Smooth muscle cell (in vitro differentiated cells): ENCODE measurements around the gene AFF3. TPM values are rescaled to one million over a fixed set of nuclear protein-coding genes. Genes with fewer than 3 reads are reported as not detected.

Source experiments
- DNase-seq: peaks from one replicate; lab custom pipeline; 2025; ENCODE audit not compliant: unreplicated experiment; lab: John Stamatoyannopoulos, UW
- H2AFZ ChIP-seq: fragments of 200-600 bp; sonication (generic); 2 replicates; pipeline ENCODE4 v1.6.0; 2016; ENCODE audit warnings: antibody characterized with exemption, low read depth, mild to moderate bottlenecking
- H3F3A ChIP-seq: fragments of 200-600 bp; sonication (generic); 2 replicates; pipeline ENCODE4 v1.6.0; 2017; ENCODE audit warnings: antibody characterized with exemption, low read depth
- H3K27ac ChIP-seq: fragments of 200-600 bp; sonication (generic); 2 replicates; pipeline ENCODE4 v1.5.1; 2016; ENCODE audit warnings: low read depth, mild to moderate bottlenecking
- H3K27me3 ChIP-seq: fragments of 200-600 bp; sonication (generic); 2 replicates; pipeline ENCODE4 v1.6.1; 2016; ENCODE audit warnings: low read depth, mild to moderate bottlenecking
- H3K36me3 ChIP-seq: fragments of 200-600 bp; sonication (generic); 2 replicates; pipeline ENCODE4 v1.5.1; 2016; ENCODE audit warnings: low read depth
- H3K4me1 ChIP-seq: fragments of 200-600 bp; sonication (generic); 2 replicates; pipeline ENCODE4 v1.5.1; 2016; ENCODE audit warnings: low read depth
- H3K4me2 ChIP-seq: fragments of 200-600 bp; sonication (generic); 2 replicates; pipeline ENCODE4 v1.6.0; 2016; ENCODE audit warnings: mild to moderate bottlenecking
- H3K4me3 ChIP-seq: fragments of 200-600 bp; sonication (generic); 2 replicates; pipeline ENCODE4 v1.5.1; 2016; ENCODE audit warnings: mild to moderate bottlenecking
- H3K79me2 ChIP-seq: fragments of 200-600 bp; sonication (generic); 2 replicates; pipeline ENCODE4 v1.6.0; 2016; ENCODE audit warnings: low read depth, mild to moderate bottlenecking
- H3K9ac ChIP-seq: fragments of 200-600 bp; sonication (generic); 2 replicates; pipeline ENCODE4 v1.6.0; 2016; ENCODE audit warnings: low read depth
- H3K9me3 ChIP-seq: fragments of 200-600 bp; sonication (generic); replicated peaks from 2 replicates; pipeline ENCODE4 v1.5.1; 2016; ENCODE audit warnings: low read depth
- H4K20me1 ChIP-seq: fragments of 200-600 bp; sonication (generic); 2 replicates; pipeline ENCODE4 v1.6.0; 2016; ENCODE audit warnings: low read depth
- WGBS: methylation state at CpG from one replicate; pipeline ENCODE4 v1.1.7; 2016; ENCODE audit warnings: low lambda C conversion rate; 5-methylcytosine and 5-hydroxymethylcytosine counted together
- polyA plus RNA-seq: library from polyadenylated mRNA; unstranded; fragments of >200 nt; fragmentation: Nextera tagmentation; extraction: Ambion mirVana; gene quantifications from 2 replicates; pipeline ENCODE4 v1.2.1, GENCODE V29; 2016
- total RNA-seq: library from RNA; depleted of rRNA; stranded (reverse); fragments of >200 nt; gene quantifications from 2 replicates; pipeline ENCODE4 v1.2.3, GENCODE V29; 2014
- TF ChIP-seq, protein P1 (sequence below): fragments of 200-600 bp; sonication (generic); IDR thresholded peaks from 2 replicates; pipeline ENCODE4 v1.5.1; 2017; ENCODE audit warnings: borderline replicate concordance, mild to moderate bottlenecking, antibody characterized with exemption; ENCODE audit not compliant: insufficient read depth, poor library complexity, severe bottlenecking

The AFF3 gene
- total and polyA plus RNA-seq, 2 experiments from 2014 or later: 0.27 to 0.39 TPM

DNA sequence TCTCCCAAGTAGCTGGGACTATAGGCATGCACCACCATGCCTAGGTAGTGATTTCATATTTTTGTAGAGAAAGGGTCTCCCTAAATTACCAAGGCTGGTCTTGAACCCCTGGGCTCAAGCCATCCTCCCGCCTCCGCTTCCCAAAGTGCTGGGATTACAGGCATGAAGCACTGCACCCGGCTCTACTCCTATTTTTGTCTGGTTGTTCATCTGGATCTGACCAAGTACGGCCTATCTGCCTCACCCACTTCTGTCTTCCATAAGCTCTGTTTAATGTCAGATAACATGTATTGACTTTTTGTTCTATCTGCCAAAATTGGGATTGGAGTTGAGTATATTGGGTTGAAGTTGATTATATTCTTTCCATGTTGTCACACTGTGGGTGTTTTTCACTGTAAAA lies 198.4 kb downstream of the AFF3 start:
- TF ChIP-seq, protein P1, sequence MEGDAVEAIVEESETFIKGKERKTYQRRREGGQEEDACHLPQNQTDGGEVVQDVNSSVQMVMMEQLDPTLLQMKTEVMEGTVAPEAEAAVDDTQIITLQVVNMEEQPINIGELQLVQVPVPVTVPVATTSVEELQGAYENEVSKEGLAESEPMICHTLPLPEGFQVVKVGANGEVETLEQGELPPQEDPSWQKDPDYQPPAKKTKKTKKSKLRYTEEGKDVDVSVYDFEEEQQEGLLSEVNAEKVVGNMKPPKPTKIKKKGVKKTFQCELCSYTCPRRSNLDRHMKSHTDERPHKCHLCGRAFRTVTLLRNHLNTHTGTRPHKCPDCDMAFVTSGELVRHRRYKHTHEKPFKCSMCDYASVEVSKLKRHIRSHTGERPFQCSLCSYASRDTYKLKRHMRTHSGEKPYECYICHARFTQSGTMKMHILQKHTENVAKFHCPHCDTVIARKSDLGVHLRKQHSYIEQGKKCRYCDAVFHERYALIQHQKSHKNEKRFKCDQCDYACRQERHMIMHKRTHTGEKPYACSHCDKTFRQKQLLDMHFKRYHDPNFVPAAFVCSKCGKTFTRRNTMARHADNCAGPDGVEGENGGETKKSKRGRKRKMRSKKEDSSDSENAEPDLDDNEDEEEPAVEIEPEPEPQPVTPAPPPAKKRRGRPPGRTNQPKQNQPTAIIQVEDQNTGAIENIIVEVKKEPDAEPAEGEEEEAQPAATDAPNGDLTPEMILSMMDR: no peak
- H3F3A ChIP-seq: no peaks in the 10 kb centered on the region
- WGBS: 92% methylated on average over 4 of the region's 4 CpGs

DNA sequence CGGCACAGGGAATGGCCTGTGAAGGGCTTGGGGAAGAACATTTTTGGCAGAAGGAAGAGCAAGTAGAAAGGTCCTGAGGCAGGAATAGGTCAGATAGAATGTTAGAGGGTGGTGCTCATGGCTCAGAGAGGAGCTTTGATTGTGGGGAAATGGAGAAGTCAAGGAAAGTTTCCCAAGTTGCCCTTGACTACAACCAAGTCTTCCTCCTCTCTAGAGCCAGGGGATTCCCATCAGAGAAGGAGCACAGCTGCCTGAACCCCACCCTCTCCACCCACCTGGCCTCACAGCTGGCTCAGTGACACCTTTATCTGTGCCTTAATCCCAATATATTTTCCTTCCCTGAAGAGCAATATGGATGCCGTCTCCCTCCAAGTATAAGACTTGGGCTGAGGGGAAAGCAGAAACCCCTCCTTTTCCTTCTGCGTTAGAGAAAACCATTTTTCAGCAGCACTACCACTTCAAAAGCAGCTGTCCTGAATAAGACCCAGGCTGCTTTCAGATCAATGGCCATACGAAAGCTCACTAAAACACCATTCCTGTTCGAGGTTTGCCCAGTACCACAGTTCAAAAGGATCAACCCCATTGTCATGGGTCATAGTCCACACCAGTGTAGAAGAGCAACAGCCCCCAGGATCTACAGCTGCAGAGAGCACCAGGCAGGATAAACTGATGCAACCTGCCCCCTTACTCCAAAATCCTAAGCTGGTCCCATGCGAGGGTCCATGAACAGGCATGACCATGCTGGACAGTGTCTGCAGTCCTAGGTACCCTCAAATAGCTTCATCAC lies 199.6 kb downstream of the AFF3 start:
- Histone ChIP-seq H3K27ac (no peak overlapping the region), H3K9me3 (no peaks in the 10 kb centered on the region), H3K36me3 (no peaks in the 10 kb centered on the region), H2AFZ (no peak overlapping the region), H3K4me2 (no peak overlapping the region), H3K27me3 (peaks cover 88% of the 10 kb centered on the region), H3K4me1 (no peaks in the 10 kb centered on the region), H3K9ac (no peak overlapping the region), H3K79me2 (no peaks in the 10 kb centered on the region), H3F3A (no peaks in the 10 kb centered on the region), H3K4me3 (no peak overlapping the region), H4K20me1 (no peaks in the 10 kb centered on the region)
- WGBS: 95% methylated on average over 6 of the region's 6 CpGs
- TF ChIP-seq, protein P1: no peak
- no peak for DNase-seq

More for the DNA sequence above, 198.4 kb downstream of the AFF3 start:
- Histone ChIP-seq H3K4me1 (no peaks in the 10 kb centered on the region), H3K79me2 (no peaks in the 10 kb centered on the region), H3K36me3 (no peaks in the 10 kb centered on the region), H3K27ac (no peak overlapping the region), H3K9ac (no peak overlapping the region), H3K4me3 (no peak overlapping the region), H3K4me2 (no peak overlapping the region), H4K20me1 (no peaks in the 10 kb centered on the region), H3K27me3 (peaks cover 85% of the 10 kb centered on the region), H2AFZ (no peak overlapping the region), H3K9me3 (no peaks in the 10 kb centered on the region)
- no peak for DNase-seq

DNA sequence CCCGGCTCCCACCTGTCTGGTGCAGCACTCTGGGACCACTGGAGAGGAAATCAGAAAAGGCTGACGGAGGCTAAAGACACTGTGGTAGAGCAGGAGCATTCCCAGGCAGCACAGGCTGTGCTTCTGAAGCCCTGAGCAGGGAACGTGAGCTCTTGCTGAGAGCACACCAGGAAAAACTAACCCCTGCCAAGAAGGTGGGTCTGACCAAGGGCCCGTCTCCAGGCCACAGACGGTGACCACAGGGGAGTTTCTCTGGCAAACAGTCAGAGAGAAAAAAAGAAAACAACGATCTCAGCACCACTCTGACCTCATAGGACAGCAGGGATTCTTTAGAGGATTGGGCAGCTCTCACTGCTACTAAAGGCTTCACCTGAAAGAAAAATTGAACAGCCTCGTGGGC lies 201.4 kb downstream of the AFF3 start:
- H3K4me3 ChIP-seq: no peak overlapping the region
- DNase-seq: no peak
- WGBS: 87% methylated on average over 7 of the region's 7 CpGs
- H3K27ac ChIP-seq: no peak overlapping the region
- no peaks in the 10 kb centered on the region for H3K4me1 ChIP-seq
- H4K20me1 ChIP-seq: no peaks in the 10 kb centered on the region
- H3K9me3 ChIP-seq: no peaks in the 10 kb centered on the region
- TF ChIP-seq, protein P1: no peak
- H3K79me2 ChIP-seq: no peaks in the 10 kb centered on the region
- H3F3A ChIP-seq: no peaks in the 10 kb centered on the region
- H3K4me2 ChIP-seq: no peak overlapping the region
- H3K27me3 ChIP-seq: peaks cover 88% of the 10 kb centered on the region
- no peaks in the 10 kb centered on the region for H3K36me3 ChIP-seq
- no peak overlapping the region for H3K9ac ChIP-seq
- H2AFZ ChIP-seq: no peak overlapping the region

DNA sequence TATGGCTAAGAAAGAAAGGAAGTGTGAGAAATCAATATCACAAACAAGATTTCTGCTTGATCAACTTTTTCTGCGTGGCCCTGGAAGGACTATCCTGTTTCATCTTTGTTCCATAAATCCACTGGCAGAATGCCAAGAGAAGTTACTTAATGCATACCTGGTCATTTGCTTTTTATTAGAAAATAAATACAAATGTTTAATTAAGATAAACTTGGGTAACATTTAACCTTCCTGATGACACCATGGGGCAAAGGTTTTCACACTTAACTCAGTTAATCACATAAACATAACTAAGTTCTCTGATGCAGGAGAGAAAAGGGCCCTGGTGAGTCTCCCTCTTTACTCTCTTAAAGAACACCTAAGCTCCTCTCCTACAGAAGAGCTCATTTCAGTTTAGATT lies 203.3 kb downstream of the AFF3 start:
- TF ChIP-seq, protein P1: no peak
- H3K79me2 ChIP-seq: no peaks in the 10 kb centered on the region
- no peaks in the 10 kb centered on the region for H3K36me3 ChIP-seq
- no peak overlapping the region for H3K9ac ChIP-seq
- no peaks in the 10 kb centered on the region for H3K9me3 ChIP-seq
- H3K4me2 ChIP-seq: no peak overlapping the region
- H3F3A ChIP-seq: no peaks in the 10 kb centered on the region
- no peak for DNase-seq
- 94% methylated on average over 1 of the region's 1 CpG for WGBS
- H3K4me3 ChIP-seq: no peak overlapping the region
- no peaks in the 10 kb centered on the region for H3K4me1 ChIP-seq
- no peak overlapping the region for H3K27ac ChIP-seq
- H2AFZ ChIP-seq: no peak overlapping the region
- no peaks in the 10 kb centered on the region for H4K20me1 ChIP-seq
- H3K27me3 ChIP-seq: peaks cover 86% of the 10 kb centered on the region
